Transverse colon (tissue), 3 donors: ENCODE results near the gene TMEM252.

Experiments
- POLR2A ChIP-seq: fragments of 450-650 bp; IDR thresholded peaks from one replicate; pipeline ENCODE4 v1.6.1; 2016; ENCODE audit warnings: antibody characterized with exemption, mild to moderate bottlenecking, moderate library complexity
- TF ChIP-seq, protein P1 (sequence below), 5 experiments: fragments of 200-600 bp in 3 of 5; fragments of 450-650 bp in 2 of 5; sonication (generic) in 3 of 5; IDR thresholded peaks; 1 replicate in 2 of 5; 2 replicates in 3 of 5; pipeline ENCODE4 v1.5.1; 2016 to 2017; ENCODE audit warnings: antibody characterized with exemption in 5 of 5, inconsistent platforms in 3 of 5, mild to moderate bottlenecking in 2 of 5, moderate library complexity in 1 of 5

DNA sequence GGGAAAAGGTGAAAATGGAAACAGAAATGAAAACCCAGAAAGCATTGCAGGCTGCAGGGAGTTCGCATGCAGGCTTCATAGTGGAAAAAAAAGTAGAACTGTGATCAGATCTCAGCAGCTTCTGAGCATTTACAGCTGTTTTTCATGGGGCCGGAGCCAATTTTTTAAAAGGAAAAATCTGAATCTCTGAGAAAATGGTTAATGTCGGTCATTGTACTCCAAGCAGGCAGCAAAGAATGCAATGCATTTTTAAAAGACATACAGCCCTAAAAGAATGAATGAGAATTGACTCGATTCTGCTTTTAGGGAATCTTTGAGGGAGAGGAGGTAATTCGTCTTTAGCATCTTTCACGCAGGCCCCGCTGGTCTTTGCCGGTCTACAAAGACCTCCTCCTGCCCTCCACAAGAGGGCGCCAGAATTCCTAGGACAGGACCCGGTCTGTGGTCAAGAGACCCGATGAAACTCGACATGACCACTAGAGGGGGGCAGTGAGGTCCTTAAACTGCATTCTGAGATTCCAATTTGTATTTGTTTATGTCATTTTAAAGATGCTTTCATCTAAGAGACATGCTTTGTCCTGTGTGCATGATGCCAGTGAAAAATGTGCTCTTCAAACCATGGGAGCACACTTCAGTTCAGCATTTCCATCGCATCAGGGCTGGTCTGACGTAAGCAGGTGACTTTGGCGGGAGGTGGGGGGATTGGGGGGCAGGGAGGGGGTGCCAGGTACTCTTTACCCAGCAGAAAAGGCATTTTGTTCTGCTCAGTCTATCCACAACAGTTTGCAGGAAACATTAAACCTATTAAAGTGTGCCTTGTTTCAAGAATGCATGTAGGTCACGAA lies 43.7 kb upstream of the TMEM252 start:
- TF ChIP-seq, protein P1, sequence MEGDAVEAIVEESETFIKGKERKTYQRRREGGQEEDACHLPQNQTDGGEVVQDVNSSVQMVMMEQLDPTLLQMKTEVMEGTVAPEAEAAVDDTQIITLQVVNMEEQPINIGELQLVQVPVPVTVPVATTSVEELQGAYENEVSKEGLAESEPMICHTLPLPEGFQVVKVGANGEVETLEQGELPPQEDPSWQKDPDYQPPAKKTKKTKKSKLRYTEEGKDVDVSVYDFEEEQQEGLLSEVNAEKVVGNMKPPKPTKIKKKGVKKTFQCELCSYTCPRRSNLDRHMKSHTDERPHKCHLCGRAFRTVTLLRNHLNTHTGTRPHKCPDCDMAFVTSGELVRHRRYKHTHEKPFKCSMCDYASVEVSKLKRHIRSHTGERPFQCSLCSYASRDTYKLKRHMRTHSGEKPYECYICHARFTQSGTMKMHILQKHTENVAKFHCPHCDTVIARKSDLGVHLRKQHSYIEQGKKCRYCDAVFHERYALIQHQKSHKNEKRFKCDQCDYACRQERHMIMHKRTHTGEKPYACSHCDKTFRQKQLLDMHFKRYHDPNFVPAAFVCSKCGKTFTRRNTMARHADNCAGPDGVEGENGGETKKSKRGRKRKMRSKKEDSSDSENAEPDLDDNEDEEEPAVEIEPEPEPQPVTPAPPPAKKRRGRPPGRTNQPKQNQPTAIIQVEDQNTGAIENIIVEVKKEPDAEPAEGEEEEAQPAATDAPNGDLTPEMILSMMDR (IDR thresholded peaks at IDR 0.05), result peak; percentile 97 to 99 (median 97)
- TF ChIP-seq POLR2A, result no peak
